Heart right ventricle (tissue), 16 donors: ENCODE results near the gene ARL6IP4. TPM values are rescaled to one million over a fixed set of nuclear protein-coding genes. Genes with fewer than 3 reads are reported as not detected.
A peak's percentile ranks its signal among the peaks of the same experiment; 100 is the strongest.

Source experiments
- ATAC-seq, 8 donors: fragments of 200-7000 bp; cut with Tn5 transposase; one replicate each; pipeline ENCODE4 v1.9.1; 2020; ENCODE audit warnings: mild to moderate bottlenecking in 8 of 8, moderate library complexity in 8 of 8, moderate number of reproducible peaks in 1 of 8
- DNase-seq, 2 donors: peaks; one replicate each; pipeline ENCODE4 v3.0.0-alpha.2; 2020
- H3K27ac ChIP-seq, 10 donors: fragments of 200-600 bp; sonication (generic) in 2 of 10; one replicate each; pipeline versions ENCODE4 v1.5.0 to v1.8.0; 2020 to 2022; ENCODE audit warnings: mild to moderate bottlenecking in 3 of 10
- H3K27me3 ChIP-seq, 7 donors: fragments of 200-600 bp; one replicate each; pipeline ENCODE4 v1.8.0; 2021 to 2022; ENCODE audit warnings: mild to moderate bottlenecking in 2 of 7
- H3K36me3 ChIP-seq, 9 donors: fragments of 200-600 bp; sonication (generic) in 1 of 9; one replicate each; pipeline versions ENCODE4 v1.5.0 to v1.8.0; 2020 to 2022; ENCODE audit warnings: mild to moderate bottlenecking in 2 of 9
- H3K4me1 ChIP-seq, 9 donors: fragments of 200-600 bp; sonication (generic) in 1 of 9; one replicate each; pipeline versions ENCODE4 v1.5.0 to v1.8.0; 2020 to 2022; ENCODE audit warnings: mild to moderate bottlenecking in 4 of 9
- H3K4me3 ChIP-seq, 10 donors: fragments of 200-600 bp; sonication (generic) in 2 of 10; one replicate each; pipeline versions ENCODE4 v1.5.0 to v1.8.0; 2020 to 2022; ENCODE audit warnings: mild to moderate bottlenecking in 7 of 10, moderate library complexity in 2 of 10
- H3K9me3 ChIP-seq, 11 donors: fragments of 200-600 bp in 10 of 11; sonication (generic) in 2 of 11; one replicate each; pipeline versions ENCODE4 v1.5.0 to v1.8.0; 2013 to 2022; ENCODE audit warnings: mild to moderate bottlenecking in 2 of 11, control low read depth in 1 of 11, moderate library complexity in 1 of 11
- CTCF ChIP-seq, 9 donors: fragments of 200-600 bp; sonication (generic) in 2 of 9; IDR thresholded peaks; one replicate each; pipeline versions ENCODE4 v1.5.0 to v1.8.0; 2021 to 2022; ENCODE audit warnings: antibody characterized with exemption in 9 of 9, mild to moderate bottlenecking in 5 of 9, moderate library complexity in 1 of 9
- WGBS, 2 donors: extraction: QIAGEN DNeasy Blood & Tissue Kit; methylation state at CpG; one replicate each; pipeline ENCODE4 v1.1.7; 2013; ENCODE audit warnings: inconsistent platforms in 1 of 2; 5-methylcytosine and 5-hydroxymethylcytosine counted together
- intact Hi-C, 10 donors: fragments of 100-400 bp; cut with DNase I; formaldehyde crosslinking; loops; one replicate each; pipeline versions ENCODE4 v1.11.1 to v1.14.2; 2022
- polyA plus RNA-seq, 2 donors: library from polyadenylated mRNA; stranded (reverse); fragments of 200-250 nt; gene quantifications; one replicate each; pipeline ENCODE4 v1.2.3, GENCODE V29; 2013
- total RNA-seq, 10 donors: library from RNA; stranded (reverse); fragmentation: NEBNext Ultra II Directional in 3 of 10; extraction: Animal tissue kit (Norgen Biotek cat#: 25700) in 3 of 10; gene quantifications; one replicate each; pipeline versions ENCODE4 v1.2.1 to v1.2.4, GENCODE V29; 2021 to 2023
- donor health status: Arrhythmogenic right ventricular cardiomyopathy.
- donor health status: ischemic (EF 13 %, LVEDD 7.1; RV severe dilation, severe dysfunction).
- donor health status: healthy with polysubstance abuse.
- donor health status: DM: no; HTN: yes; CAD: no.
- donor health status: DM: no; HTN: no; CAD: no.
- donor health status: ischemic (EF 25% LVEDD 6.9; RV normal size, moderate dysfunction).
- donor health status: ischemic (EF 25% LVEDD 5.7; RV mildly dilated, moderate dysfunction).
- donor health status: healthy.
- donor health status: DM: yes; HTN: yes; CAD: no.
- donor health status: Ischemic cardiomyopathy.
- donor health status: ischemic (EF 35%, LVEDD 5.7; RV mildly dilated, moderate dysfunction).
- donor health status: nonischemic (EF 11% LVEDD 7.7; RV severe dilation, severe dysfunction).
- donor health status: DM: yes; HTN: yes; CAD: no.
- donor health status: PGD.
- donor health status: ischemic (EF 29% LVEDD 5.4; RV normal size, mild dysfunction).
- donor health status: nonischemic (EF 23%, LVEDD 6.1; RV moderate dilation, normal function).

The ARL6IP4 gene
- total and polyA plus RNA-seq, 12 donors, result 125 to 319 (median 145) TPM

GRCh38 chr12:122982477-122982815 is 2.0 kb downstream of the ARL6IP4 start:
- no peaks in the 10 kb centered on the region for H3K27me3 ChIP-seq
- ATAC-seq, result no peak
- WGBS, 2 donors, result 71 to 75% methylated on average over 11 of the region's 11 CpGs
- intact Hi-C loops, result loop anchor here (5.0 to 10.0 kb wide), 6 partner anchors 162 to 255 kb away; partner anchors contain the start of genes PITPNM2 (in 5 of the 10), MPHOSPH9 (in 3 of the 10) and MTRFR (in 3 of the 10)
- no peak for TF ChIP-seq CTCF (IDR thresholded peaks at IDR 0.05)
- H3K4me3 ChIP-seq, result peak overlapping the region in 4 of 10 donors; percentile 84 to 100 (median 87)
- H3K9me3 ChIP-seq, result no peaks in the 10 kb centered on the region
- no peak for DNase-seq
- peaks cover 0 to 59% (median 6%) of the 10 kb centered on the region in 9 donors for H3K36me3 ChIP-seq
- H3K27ac ChIP-seq, result peak overlapping the region in 3 of 10 donors; percentile 65 to 98 (median 91)
- peaks cover 31 to 70% (median 59%) of the 10 kb centered on the region in 9 donors for H3K4me1 ChIP-seq

GRCh38 chr12:122982963-122983788 is 2.7 kb downstream of the ARL6IP4 start:
- intact Hi-C loops, result loop anchor here (5.0 to 10.0 kb wide), 6 partner anchors 162 to 254 kb away; partner anchors contain the start of genes PITPNM2 (in 5 of the 10), MPHOSPH9 (in 3 of the 10) and MTRFR (in 3 of the 10)
- H3K27me3 ChIP-seq, result no peaks in the 10 kb centered on the region
- peak overlapping the region in 1 of 10 donors; percentile 100 for H3K4me3 ChIP-seq
- ATAC-seq (no peak), DNase-seq (no peak)
- peaks cover 0 to 59% (median 6%) of the 10 kb centered on the region in 9 donors for H3K36me3 ChIP-seq
- H3K9me3 ChIP-seq, result no peaks in the 10 kb centered on the region
- TF ChIP-seq CTCF (IDR thresholded peaks at IDR 0.05), result no peak
- H3K4me1 ChIP-seq, result peaks cover 31 to 65% (median 59%) of the 10 kb centered on the region in 9 donors
- H3K27ac ChIP-seq, result peak overlapping the region in 7 of 10 donors; percentile 60 to 91 (median 79)
- 68 to 71% methylated on average over 21 of the region's 21 CpGs for WGBS, 2 donors

- Histone ChIP-seq H3K36me3 (peaks cover 0 to 61% (median 6%) of the 10 kb centered on the region in 9 donors), H3K9me3 (no peaks in the 10 kb centered on the region), H3K4me1 (peaks cover 31 to 59% (median 57%) of the 10 kb centered on the region in 9 donors), H3K4me3 (peak overlapping the region in 3 of 10 donors; percentile 21 to 43 (median 26)), H3K27ac (peak overlapping the region in 9 of 10 donors; percentile 5 to 82 (median 63)), H3K27me3 (no peaks in the 10 kb centered on the region)
- no peak for TF ChIP-seq CTCF (IDR thresholded peaks at IDR 0.05)
- DNase-seq, result no peak
- 29 to 37% methylated on average over 8 to 9 of the region's 9 CpGs for WGBS, 2 donors
- peak in 5 of 8 donors; percentile 3 to 32 (median 16) for ATAC-seq
- intact Hi-C loops, result loop anchor here (5.0 to 10.0 kb wide), 6 partner anchors 161 to 253 kb away; partner anchors contain the start of genes PITPNM2 (in 5 of the 10), MPHOSPH9 (in 3 of the 10) and MTRFR (in 3 of the 10)
Measured at GRCh38 chr12:122983789-122984515, 3.5 kb downstream of the ARL6IP4 start.
